SK-N-SH treated with all-trans-retinoic acid at 6 μM for 48 hours (cell line): ENCODE results near the gene ZSCAN25.
"Not testable (repeated sequence)": the region's sequence is repeated elsewhere in the genome, so short reads cannot be mapped to it uniquely, and the experiment has no call there.

Experiments
- ATAC-seq: fragments of 200-7000 bp; cut with Tn5 transposase; 3 replicates; pipeline ENCODE4 v1.9.1; 2020; ENCODE audit warnings: mild to moderate bottlenecking, moderate library complexity
- ARNTL ChIP-seq: fragments of 450-650 bp; formaldehyde crosslinking; IDR thresholded peaks from 2 replicates; pipeline ENCODE4 v1.5.0; 2020; ENCODE audit warnings: low read depth, mild to moderate bottlenecking, moderate library complexity, borderline replicate concordance
- BACH2 ChIP-seq: fragments of 250-450 bp; sonication (Bioruptor Pico); IDR thresholded peaks from 2 replicates; pipeline ENCODE4 v1.9.0; 2021; ENCODE audit warnings: mild to moderate bottlenecking, borderline replicate concordance
- CREB5 ChIP-seq: fragments of 250-450 bp; sonication (Bioruptor Pico); IDR thresholded peaks from 2 replicates; pipeline ENCODE4 v1.5.1; 2020; ENCODE audit warnings: low read depth, mild to moderate bottlenecking, moderate library complexity
- CSDC2 ChIP-seq: fragments of 250-450 bp; sonication (Bioruptor Pico); IDR thresholded peaks from 2 replicates; pipeline ENCODE4 v1.5.0; 2020; ENCODE audit warnings: mild to moderate bottlenecking, moderate library complexity
- CSRNP3 ChIP-seq: fragments of 250-450 bp; sonication (Bioruptor Pico); IDR thresholded peaks from 2 replicates; pipeline ENCODE4 v1.5.1; 2021; ENCODE audit warnings: mild to moderate bottlenecking, moderate library complexity
- ESRRG ChIP-seq: fragments of 250-450 bp; sonication (Bioruptor Pico); IDR thresholded peaks from 2 replicates; pipeline ENCODE4 v1.6.1; 2021; ENCODE audit warnings: mild to moderate bottlenecking
- GLIS3 ChIP-seq: fragments of 250-450 bp; sonication (Bioruptor Pico); IDR thresholded peaks from 2 replicates; pipeline ENCODE4 v1.5.0; 2020; ENCODE audit warnings: mild to moderate bottlenecking, moderate library complexity
- ISL1 ChIP-seq: fragments of 250-450 bp; sonication (Bioruptor Pico); IDR thresholded peaks from 2 replicates; pipeline ENCODE4 v2.1.2; 2022; ENCODE audit warnings: mild to moderate bottlenecking, moderate library complexity
- OSR1 ChIP-seq: fragments of 250-450 bp; sonication (Bioruptor Pico); IDR thresholded peaks from 2 replicates; pipeline ENCODE4 v1.8.0; 2022; ENCODE audit warnings: moderate library complexity, mild to moderate bottlenecking, inconsistent platforms
- PPARA ChIP-seq: fragments of 250-450 bp; sonication (Bioruptor Pico); IDR thresholded peaks from 2 replicates; pipeline ENCODE4 v1.5.0; 2020; ENCODE audit warnings: mild to moderate bottlenecking, borderline replicate concordance
- RARB ChIP-seq: fragments of 250-450 bp; sonication (Bioruptor Pico); IDR thresholded peaks from 2 replicates; pipeline ENCODE4 v1.8.0; 2021; ENCODE audit warnings: mild to moderate bottlenecking, moderate library complexity
- SNAI2 ChIP-seq: fragments of 250-450 bp; sonication (Bioruptor Pico); IDR thresholded peaks from 2 replicates; pipeline ENCODE4 v1.5.0; 2020; ENCODE audit warnings: mild to moderate bottlenecking, moderate library complexity
- TCF4 ChIP-seq: fragments of 250-450 bp; sonication (Bioruptor Pico); IDR thresholded peaks from 2 replicates; pipeline ENCODE4 v1.8.0; 2021; ENCODE audit warnings: mild to moderate bottlenecking, moderate library complexity, borderline replicate concordance
- TOX ChIP-seq: fragments of 250-450 bp; sonication (Bioruptor Pico); IDR thresholded peaks from 2 replicates; pipeline ENCODE4 v1.8.0; 2021; ENCODE audit warnings: mild to moderate bottlenecking, moderate library complexity, borderline replicate concordance
- ZC3H10 ChIP-seq: fragments of 250-450 bp; sonication (Bioruptor Pico); IDR thresholded peaks from 2 replicates; pipeline ENCODE4 v1.5.1; 2021; ENCODE audit warnings: mild to moderate bottlenecking, moderate library complexity
- ZFP3 ChIP-seq: fragments of 250-450 bp; sonication (Bioruptor Pico); IDR thresholded peaks from 2 replicates; pipeline ENCODE4 v1.5.0; 2020; ENCODE audit warnings: mild to moderate bottlenecking, moderate library complexity
- ZFP30 ChIP-seq: fragments of 450-650 bp; formaldehyde crosslinking; IDR thresholded peaks from 2 replicates; pipeline ENCODE4 v1.5.0; 2022; ENCODE audit warnings: mild to moderate bottlenecking, moderate library complexity
- ZNF565 ChIP-seq: fragments of 450-650 bp; formaldehyde crosslinking; conservative IDR thresholded peaks from 2 replicates; pipeline ENCODE4 v1.5.0; 2020; ENCODE audit warnings: low read depth, mild to moderate bottlenecking, moderate library complexity
- ZNF70 ChIP-seq: fragments of 450-650 bp; formaldehyde crosslinking; IDR thresholded peaks from 2 replicates; pipeline ENCODE4 v1.5.0; 2020; ENCODE audit warnings: mild to moderate bottlenecking, moderate library complexity
- ZNF8 ChIP-seq: fragments of 450-650 bp; formaldehyde crosslinking; IDR thresholded peaks from 2 replicates; pipeline ENCODE4 v1.5.0; 2020; ENCODE audit warnings: mild to moderate bottlenecking, moderate library complexity
- TF ChIP-seq, protein P1 (sequence below): fragments of 250-450 bp; sonication (Bioruptor Pico); IDR thresholded peaks from 2 replicates; pipeline ENCODE4 v1.8.0; 2020; ENCODE audit warnings: mild to moderate bottlenecking, moderate library complexity, borderline replicate concordance

The ZSCAN25 gene

DNA sequence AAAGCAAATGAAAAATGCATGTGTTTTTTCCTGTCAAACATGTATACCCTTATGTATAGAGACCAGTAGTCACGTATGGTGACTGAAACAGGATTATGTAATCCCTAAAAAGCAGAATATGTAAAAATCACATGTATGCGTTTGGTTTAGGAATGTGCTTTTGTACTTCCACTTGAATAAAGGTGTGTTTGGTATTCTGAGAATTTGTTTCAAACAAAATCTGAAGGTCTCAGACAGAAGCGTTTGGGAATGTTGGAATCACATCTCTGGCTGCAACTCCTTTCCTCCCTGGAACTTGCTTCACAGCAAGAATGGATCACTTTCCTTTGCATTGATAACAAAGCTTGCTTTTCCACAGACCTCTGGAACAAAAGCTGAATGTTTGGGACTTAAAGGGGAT, 40.5 kb upstream of the ZSCAN25 start:
- no peak for TF ChIP-seq CSDC2 (CRISPR knock-in tag)
- no peak for ATAC-seq

DNA sequence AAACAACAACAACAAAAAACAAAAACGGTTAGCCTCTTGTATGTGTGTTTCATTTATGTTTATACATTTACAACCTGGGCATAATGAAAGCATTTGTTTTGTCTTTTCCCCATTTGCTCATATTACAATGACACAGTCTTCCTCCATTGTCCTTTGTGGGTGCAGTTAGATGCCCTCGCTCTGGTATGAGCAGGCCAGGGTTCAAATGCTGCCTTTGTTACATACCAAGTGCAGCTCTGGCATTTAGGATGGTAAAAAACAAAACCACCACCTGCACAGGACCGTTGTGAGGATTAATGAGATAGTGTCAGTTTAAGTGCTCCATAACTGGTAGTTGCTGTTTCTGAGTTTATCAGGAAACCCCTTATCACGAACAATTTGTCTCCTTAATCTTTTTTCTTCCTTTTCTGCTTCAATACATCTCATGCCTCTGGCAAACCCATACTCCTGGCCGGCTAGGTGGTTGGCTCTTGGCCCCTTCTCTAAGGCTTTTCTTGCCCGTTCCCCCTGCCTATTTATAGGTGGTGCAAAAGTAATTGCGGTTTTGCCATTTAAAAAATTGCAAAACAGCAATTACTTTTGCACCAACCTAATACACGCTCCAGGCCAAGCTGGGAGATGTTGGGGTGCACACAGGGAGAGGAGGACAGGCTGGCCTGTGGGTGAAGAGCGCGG, 37.3 kb upstream of the ZSCAN25 start:
- TF ChIP-seq PPARA (no peak), TOX (CRISPR knock-in tag) (no peak), SNAI2 (no peak), ZNF8 (CRISPR knock-in tag) (no peak), ISL1 (CRISPR knock-in tag) (no peak), BACH2 (CRISPR knock-in tag) (no peak), OSR1 (CRISPR knock-in tag) (no peak), ZNF70 (CRISPR knock-in tag) (no peak)
- TF ChIP-seq, protein P1, sequence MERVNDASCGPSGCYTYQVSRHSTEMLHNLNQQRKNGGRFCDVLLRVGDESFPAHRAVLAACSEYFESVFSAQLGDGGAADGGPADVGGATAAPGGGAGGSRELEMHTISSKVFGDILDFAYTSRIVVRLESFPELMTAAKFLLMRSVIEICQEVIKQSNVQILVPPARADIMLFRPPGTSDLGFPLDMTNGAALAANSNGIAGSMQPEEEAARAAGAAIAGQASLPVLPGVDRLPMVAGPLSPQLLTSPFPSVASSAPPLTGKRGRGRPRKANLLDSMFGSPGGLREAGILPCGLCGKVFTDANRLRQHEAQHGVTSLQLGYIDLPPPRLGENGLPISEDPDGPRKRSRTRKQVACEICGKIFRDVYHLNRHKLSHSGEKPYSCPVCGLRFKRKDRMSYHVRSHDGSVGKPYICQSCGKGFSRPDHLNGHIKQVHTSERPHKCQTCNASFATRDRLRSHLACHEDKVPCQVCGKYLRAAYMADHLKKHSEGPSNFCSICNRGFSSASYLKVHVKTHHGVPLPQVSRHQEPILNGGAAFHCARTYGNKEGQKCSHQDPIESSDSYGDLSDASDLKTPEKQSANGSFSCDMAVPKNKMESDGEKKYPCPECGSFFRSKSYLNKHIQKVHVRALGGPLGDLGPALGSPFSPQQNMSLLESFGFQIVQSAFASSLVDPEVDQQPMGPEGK (CRISPR knock-in tag): no peak
- no peak for ATAC-seq

DNA sequence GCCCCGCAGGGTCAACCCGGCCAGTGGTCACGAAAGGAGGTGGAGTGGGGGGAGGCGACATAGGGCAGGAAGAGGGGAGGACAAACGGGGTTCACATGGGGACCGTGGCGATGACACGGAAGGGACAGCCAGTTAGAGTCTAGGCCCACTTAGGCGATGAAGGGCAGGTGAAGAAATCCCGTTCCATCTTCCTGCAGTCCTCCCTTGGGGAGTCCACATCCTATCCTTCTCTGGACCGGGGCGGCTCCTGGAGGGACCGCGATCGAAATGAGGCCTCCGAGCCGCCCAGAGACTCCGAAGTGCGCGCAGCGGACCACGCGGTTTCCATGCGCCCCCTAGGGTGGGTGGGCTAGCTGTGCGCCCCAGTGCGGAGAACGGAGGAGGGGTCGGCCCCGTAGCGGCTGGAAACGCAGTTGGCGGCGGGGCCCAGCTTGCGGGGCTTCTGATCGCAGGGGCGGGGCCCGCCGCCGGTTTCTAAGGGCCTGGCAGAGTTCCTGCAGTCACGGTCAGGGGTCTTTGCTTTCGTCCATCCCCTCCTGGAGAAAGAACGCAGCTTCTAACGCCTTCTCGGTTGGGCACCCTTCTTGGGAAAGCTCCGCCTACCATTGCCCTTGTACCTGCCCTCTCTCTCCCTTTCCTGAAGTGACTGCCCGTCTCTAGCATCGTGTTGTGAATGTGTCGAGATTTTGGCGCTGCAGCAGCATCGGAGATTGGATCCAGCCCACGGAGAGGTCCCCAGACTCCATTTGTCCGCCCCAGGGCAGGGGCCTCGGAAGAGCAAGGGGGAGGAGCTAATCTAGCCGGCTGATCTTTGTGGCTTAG, 36.6 kb upstream of the ZSCAN25 start:
- no peak for TF ChIP-seq CREB5 (CRISPR knock-in tag)
- TF ChIP-seq SNAI2: 0 out of 2 replicates have a peak, but pooled peaks have one; percentile 55
- no peak for TF ChIP-seq ISL1 (CRISPR knock-in tag)
- TF ChIP-seq BACH2 (CRISPR knock-in tag): no peak
- no peak for TF ChIP-seq ARNTL (CRISPR knock-in tag)
- 0 out of 2 replicates have a peak, but pooled peaks have one; percentile 19 for TF ChIP-seq ZNF70 (CRISPR knock-in tag)
- ATAC-seq: peak; percentile 81

DNA sequence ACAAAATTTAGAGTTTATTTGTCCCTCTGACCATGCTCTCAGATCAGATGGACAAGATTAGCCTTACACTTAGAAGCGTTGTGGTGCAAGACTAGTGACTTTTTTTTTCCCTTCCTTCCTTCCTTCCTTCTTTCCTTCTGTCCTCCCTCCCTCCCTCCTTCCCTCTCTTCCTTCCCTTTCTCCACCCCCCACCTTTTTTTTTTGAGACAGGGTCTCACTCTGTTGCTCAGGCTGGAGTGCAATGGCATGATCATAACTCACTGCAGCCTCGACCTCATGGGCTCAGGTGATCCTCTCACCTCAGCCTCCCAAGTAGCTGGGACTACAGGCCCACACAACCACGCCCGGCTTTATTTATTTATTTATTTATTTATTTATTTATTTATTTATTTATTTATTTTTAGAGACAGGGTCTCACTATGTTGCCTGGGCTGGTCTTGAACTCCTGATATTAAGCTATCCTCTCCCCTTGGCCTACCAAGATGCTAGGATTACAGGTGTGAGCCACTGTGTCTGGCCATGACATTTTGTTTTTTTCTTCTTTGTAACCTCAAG, 35.9 kb upstream of the ZSCAN25 start:
- not testable (repeated sequence) for ATAC-seq

DNA sequence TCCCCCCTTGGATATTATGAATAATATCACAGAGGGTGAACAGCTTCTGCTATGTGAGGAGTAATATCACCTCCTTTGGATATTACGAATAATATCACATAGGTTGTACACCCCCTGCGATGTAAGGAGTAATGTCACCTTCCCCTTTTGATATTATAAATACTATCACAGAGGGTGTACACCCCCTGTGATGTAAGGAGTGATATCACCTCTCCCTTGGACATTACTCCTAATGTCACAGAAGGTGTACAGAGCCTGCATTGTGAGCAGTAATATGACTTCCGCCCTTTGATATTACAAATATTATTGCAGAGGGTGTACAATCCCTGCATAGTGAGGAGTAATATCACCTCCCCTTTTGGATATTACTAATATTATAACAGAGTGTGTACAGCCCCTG, 27.9 kb upstream of the ZSCAN25 start:
- ATAC-seq: no peak
- TF ChIP-seq TCF4 (CRISPR knock-in tag): no peak
- TF ChIP-seq, protein P1 (CRISPR knock-in tag): no peak
- no peak for TF ChIP-seq ARNTL (CRISPR knock-in tag)
- TF ChIP-seq ZFP30 (CRISPR knock-in tag): no peak
- TF ChIP-seq ESRRG (CRISPR knock-in tag): no peak
- no peak for TF ChIP-seq GLIS3
- TF ChIP-seq ZNF8 (CRISPR knock-in tag): no peak
- TF ChIP-seq SNAI2: no peak
- TF ChIP-seq BACH2 (CRISPR knock-in tag): no peak
- TF ChIP-seq ZFP3 (CRISPR knock-in tag): no peak
- no peak for TF ChIP-seq CREB5 (CRISPR knock-in tag)
- TF ChIP-seq TOX (CRISPR knock-in tag): no peak
- TF ChIP-seq PPARA: no peak
- TF ChIP-seq ISL1 (CRISPR knock-in tag): no peak
- TF ChIP-seq ZNF70 (CRISPR knock-in tag): no peak
- TF ChIP-seq ZNF565 (CRISPR knock-in tag): no peak
- no peak for TF ChIP-seq RARB (CRISPR knock-in tag)
- TF ChIP-seq CSRNP3 (CRISPR knock-in tag): no peak
- no peak for TF ChIP-seq ZC3H10 (CRISPR knock-in tag)
- no peak for TF ChIP-seq CSDC2 (CRISPR knock-in tag)
